LNCaP clone FGC (cell line): ENCODE results near the gene CHRM2.

ENCODE experiments used
- DNase-seq: peaks from one replicate; pipeline ENCODE4 v3.0.0-alpha.2; 2011; ENCODE audit warnings: low read depth
- H3K4me3 ChIP-seq: 2 replicates; pipeline ENCODE4 v1.5.1; 2011; ENCODE audit warnings: mild to moderate bottlenecking, low read depth, low read length, control low read depth
- CTCF ChIP-seq: IDR thresholded peaks from 2 replicates; pipeline ENCODE4 v1.5.1; 2012; ENCODE audit warnings: mild to moderate bottlenecking; ENCODE audit not compliant: control insufficient read depth, insufficient read depth; ENCODE audit errors: extremely low read depth

CHRM2 gene

GRCh38 chr7:137006293-137006692 lies 137.8 kb downstream of the CHRM2 start:
- TF ChIP-seq CTCF, result no peak
- H3K4me3 ChIP-seq, result no peak overlapping the region

DNA sequence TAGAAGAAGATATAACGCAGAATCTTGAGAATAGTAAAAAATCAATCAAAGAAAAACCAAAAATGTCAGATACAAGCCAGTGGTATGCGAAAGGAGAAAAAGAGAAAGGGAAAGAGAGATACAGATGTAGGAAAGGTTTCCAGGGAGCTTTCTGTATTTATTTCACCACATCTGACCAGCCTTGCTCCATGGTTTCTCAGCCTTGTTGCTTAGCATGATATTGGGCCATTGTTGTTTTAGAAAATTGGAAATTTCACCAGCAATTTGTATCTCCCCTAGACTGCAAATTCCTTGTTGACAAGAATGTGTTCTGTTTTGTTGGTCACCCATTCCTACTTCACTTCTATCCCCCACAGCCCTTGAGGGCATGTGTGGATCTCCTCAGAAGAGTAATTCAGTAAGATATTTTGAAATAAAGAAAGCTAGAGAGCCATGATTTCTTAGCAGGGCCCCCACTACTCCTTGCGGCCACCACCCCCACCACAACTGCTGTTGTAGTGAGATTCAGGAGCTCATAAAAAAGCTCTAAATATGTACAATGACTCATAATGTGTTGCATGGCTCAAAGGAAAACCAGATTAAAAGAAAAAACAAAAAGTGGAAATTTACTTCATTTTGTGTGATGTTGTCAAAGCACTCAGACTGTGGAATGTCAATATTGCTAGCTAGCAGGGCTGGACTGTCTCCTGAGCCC lies 138.7 kb downstream of the CHRM2 start:
- TF ChIP-seq CTCF, result no peak
- no peak for DNase-seq
- H3K4me3 ChIP-seq, result no peak overlapping the region

More at GRCh38 chr7:137006293-137006692, 137.8 kb downstream of the CHRM2 start:
- no peak for DNase-seq

GRCh38 chr7:137009404-137009803 lies 141.0 kb downstream of the CHRM2 start:
- H3K4me3 ChIP-seq, result no peak overlapping the region
- no peak for TF ChIP-seq CTCF
- no peak for DNase-seq

DNA sequence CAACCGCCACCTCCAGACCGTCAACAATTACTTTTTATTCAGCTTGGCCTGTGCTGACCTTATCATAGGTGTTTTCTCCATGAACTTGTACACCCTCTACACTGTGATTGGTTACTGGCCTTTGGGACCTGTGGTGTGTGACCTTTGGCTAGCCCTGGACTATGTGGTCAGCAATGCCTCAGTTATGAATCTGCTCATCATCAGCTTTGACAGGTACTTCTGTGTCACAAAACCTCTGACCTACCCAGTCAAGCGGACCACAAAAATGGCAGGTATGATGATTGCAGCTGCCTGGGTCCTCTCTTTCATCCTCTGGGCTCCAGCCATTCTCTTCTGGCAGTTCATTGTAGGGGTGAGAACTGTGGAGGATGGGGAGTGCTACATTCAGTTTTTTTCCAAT lies 146.6 kb downstream of the CHRM2 start:
- no peak for TF ChIP-seq CTCF
- no peak overlapping the region for H3K4me3 ChIP-seq
- DNase-seq, result no peak

GRCh38 chr7:137017221-137017620 lies 148.8 kb downstream of the CHRM2 start:
- no peak for DNase-seq
- no peak overlapping the region for H3K4me3 ChIP-seq
- TF ChIP-seq CTCF, result no peak

DNA sequence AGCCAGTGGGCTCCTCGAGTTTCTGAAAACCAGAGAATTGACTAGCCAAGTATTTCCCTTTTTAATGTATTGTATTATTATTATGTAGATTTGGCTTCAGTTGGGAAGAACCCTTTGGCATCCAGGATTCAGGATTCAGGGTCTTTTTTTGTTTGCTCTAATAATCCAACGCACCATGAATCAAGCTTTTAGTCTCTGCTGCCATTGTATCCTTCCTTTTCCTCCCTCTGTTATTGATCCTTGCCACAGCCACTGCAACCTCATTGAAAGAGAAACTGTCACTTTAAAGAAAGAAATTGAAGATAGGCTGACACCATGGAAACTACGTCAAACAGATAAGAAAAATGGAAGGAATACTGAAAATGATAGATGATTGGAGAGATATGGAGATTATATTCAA lies 150.0 kb downstream of the CHRM2 start:
- no peak for DNase-seq
- TF ChIP-seq CTCF, result no peak
- no peak overlapping the region for H3K4me3 ChIP-seq

- no peak for DNase-seq
- H3K4me3 ChIP-seq, result no peak overlapping the region
- TF ChIP-seq CTCF, result no peak
Observed at GRCh38 chr7:137020351-137020750, 151.9 kb downstream of the CHRM2 start.
